Central memory CD8-positive, alpha-beta T cell (primary cell): ENCODE data around the gene PTPRM.

Experiments used
- ATAC-seq: fragments of 150-1000 bp; cut with Tn5 transposase; replicated peaks from 2 replicates; pipeline ENCODE4 v1.10.0; 2022; ENCODE audit warnings: mild to moderate bottlenecking, moderate FRiP score, moderate number of reproducible peaks; ENCODE audit not compliant: poor library complexity, severe bottlenecking; ENCODE audit errors: extremely low read depth
- DNase-seq, 2 donors: peaks; one replicate each; pipeline ENCODE4 v3.0.0; 2021; ENCODE audit warnings: low spot score in 2 of 2
- H3K27ac Mint-ChIP-seq: one replicate; pipeline ENCODE4 v1.8.0; 2022; ENCODE audit warnings: low read depth, mild to moderate bottlenecking, moderate library complexity, mixed read lengths
- H3K27me3 Mint-ChIP-seq: one replicate; pipeline ENCODE4 v1.8.0; 2022; ENCODE audit warnings: mixed read lengths
- H3K36me3 Mint-ChIP-seq: one replicate; pipeline ENCODE4 v1.8.0; 2022; ENCODE audit warnings: mild to moderate bottlenecking, moderate library complexity, mixed read lengths; ENCODE audit not compliant: insufficient read depth
- H3K4me1 Mint-ChIP-seq: one replicate; pipeline ENCODE4 v1.8.0; 2022; ENCODE audit warnings: mixed read lengths
- H3K4me3 Mint-ChIP-seq: one replicate; pipeline ENCODE4 v1.8.0; 2022; ENCODE audit warnings: mild to moderate bottlenecking, moderate library complexity, mixed read lengths
- H3K9me3 Mint-ChIP-seq: one replicate; pipeline ENCODE4 v1.8.0; 2022; ENCODE audit warnings: mixed read lengths

Gene PTPRM

DNA sequence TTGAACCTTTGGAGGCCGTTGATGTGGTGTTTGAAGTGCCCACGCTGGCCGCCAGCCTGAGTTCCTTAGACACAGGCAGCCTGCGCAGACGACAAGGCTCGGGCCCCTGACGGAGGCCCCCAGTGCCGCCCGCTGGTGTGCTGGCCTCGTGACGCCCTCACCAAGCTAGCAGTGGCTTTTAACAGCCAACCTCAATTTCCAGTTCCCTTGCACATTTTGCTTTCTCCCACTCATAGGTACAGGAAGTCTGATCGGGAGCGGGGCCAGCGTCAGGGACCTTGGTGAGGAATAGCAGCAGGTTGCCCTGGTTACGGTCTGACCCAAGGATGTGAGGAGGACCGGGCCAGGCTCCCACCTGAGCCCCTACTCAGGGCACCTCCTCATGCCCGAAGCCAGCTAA lies 834.5 kb downstream of the PTPRM start:
- Mint-ChIP-seq H3K9me3 (peaks cover 4% of the 10 kb centered on the region), H3K4me3 (no peak overlapping the region), H3K4me1 (no peaks in the 10 kb centered on the region), H3K27me3 (no peaks in the 10 kb centered on the region), H3K36me3 (peaks cover 11% of the 10 kb centered on the region), H3K27ac (no peak overlapping the region)
- DNase-seq (no peak), ATAC-seq (no peak)

DNA sequence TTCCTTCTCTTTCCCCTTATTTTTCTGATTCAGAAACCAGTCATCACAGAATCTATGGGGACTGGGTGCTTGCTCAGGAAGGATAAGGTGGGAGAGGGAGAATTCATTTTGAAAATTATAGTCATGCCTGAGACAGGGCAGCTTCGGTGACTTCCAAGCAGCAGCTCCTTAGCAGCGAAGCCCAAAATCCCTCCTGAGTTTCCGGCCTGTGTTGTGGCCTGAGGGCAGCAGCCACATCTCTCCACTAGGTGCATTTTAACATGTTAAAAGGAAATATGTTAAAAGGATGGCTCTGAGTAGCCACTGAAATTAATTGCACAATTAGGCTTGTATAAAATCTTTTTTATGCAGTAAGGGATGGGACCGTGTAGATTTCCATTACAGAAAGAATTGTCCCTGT lies 835.1 kb downstream of the PTPRM start:
- ATAC-seq = no peak
- no peak overlapping the region for H3K27ac Mint-ChIP-seq
- no peaks in the 10 kb centered on the region for H3K4me1 Mint-ChIP-seq
- no peak for DNase-seq
- peaks cover 4% of the 10 kb centered on the region for H3K9me3 Mint-ChIP-seq
- H3K27me3 Mint-ChIP-seq = no peaks in the 10 kb centered on the region
- peaks cover 12% of the 10 kb centered on the region for H3K36me3 Mint-ChIP-seq
- no peak overlapping the region for H3K4me3 Mint-ChIP-seq

DNA sequence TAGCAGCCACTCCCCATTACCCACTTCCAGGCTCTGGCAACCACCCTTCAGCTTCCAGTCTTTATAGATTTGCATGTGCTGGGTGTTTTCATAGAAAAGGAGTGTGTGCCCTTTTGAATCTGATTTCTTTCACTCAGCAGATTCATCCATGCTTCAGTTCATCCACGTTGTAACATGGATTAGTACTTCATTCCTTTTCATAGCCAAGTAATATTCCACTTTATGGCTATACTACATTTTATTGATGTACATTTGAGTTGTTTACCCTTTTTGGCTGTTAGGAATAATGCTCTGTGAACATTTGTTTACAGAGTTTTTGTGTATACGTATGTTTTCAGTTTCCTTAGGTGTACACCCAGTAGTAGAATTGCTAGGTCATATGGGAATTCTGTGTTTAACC lies 836.6 kb downstream of the PTPRM start:
- Mint-ChIP-seq H3K27me3 (no peaks in the 10 kb centered on the region), H3K4me1 (no peaks in the 10 kb centered on the region), H3K4me3 (no peak overlapping the region), H3K27ac (no peak overlapping the region), H3K36me3 (peaks cover 10% of the 10 kb centered on the region), H3K9me3 (peaks cover 4% of the 10 kb centered on the region)
- no peak for ATAC-seq
- DNase-seq = no peak

DNA sequence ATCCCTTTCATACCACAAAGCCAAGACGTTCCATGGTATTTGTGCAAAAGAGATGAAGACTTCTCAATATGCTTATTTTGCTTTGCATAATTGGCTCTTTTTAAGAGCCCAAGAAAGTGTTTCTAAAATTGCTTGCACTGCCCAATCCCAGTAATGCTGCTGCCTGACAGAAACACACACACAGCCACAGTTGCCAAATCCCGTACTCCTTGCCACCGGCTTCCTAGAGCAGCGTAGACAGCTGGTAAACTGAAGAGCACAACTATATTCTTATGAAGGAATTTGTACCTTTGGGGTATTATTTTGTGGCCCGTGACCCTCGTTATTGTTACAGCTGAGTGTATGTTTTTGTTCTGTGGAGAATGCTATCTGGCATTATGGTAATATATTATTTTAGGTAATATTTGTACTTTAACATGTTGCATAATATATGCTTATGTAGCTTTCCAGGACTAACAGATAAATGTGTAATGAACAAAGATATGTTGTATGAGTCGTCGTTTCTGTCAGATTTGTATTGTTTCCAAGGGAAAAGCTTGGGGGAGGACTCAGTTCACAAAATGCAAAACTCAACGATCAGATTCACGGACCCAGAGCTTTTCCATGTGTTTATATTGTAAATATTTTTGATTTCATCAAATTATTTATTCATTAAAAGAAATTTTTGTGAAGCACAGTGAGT lies 839.2 kb downstream of the PTPRM start:
- DNase-seq (no peak), ATAC-seq (no peak)
- Mint-ChIP-seq H3K9me3 (peaks cover 12% of the 10 kb centered on the region), H3K36me3 (peaks cover 7% of the 10 kb centered on the region), H3K27me3 (no peaks in the 10 kb centered on the region), H3K4me3 (no peak overlapping the region), H3K27ac (no peak overlapping the region), H3K4me1 (no peaks in the 10 kb centered on the region)

DNA sequence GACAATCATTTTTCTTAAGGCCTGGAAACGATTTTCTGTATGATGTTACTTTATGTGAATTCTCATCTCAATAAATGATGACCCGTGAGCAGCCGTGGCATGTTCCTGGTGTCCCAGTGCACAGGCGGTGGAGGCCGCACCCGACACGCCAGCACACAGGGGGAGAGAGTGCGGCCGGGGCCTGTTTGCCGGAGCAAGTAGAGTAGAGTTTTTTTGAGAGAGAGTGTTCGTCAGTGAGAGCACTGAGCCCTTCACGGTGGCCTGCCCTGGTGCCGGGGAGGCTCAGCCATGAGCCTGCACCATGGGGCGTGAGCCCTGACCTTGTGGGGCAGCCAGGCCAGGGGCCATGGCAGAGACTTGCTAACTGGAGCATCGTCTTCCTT lies 839.7 kb downstream of the PTPRM start:
- H3K4me3 Mint-ChIP-seq = no peak overlapping the region
- peaks cover 14% of the 10 kb centered on the region for H3K9me3 Mint-ChIP-seq
- H3K36me3 Mint-ChIP-seq = peaks cover 7% of the 10 kb centered on the region
- H3K27me3 Mint-ChIP-seq = no peaks in the 10 kb centered on the region
- no peak overlapping the region for H3K27ac Mint-ChIP-seq
- no peak for ATAC-seq
- no peak for DNase-seq
- H3K4me1 Mint-ChIP-seq = no peaks in the 10 kb centered on the region

DNA sequence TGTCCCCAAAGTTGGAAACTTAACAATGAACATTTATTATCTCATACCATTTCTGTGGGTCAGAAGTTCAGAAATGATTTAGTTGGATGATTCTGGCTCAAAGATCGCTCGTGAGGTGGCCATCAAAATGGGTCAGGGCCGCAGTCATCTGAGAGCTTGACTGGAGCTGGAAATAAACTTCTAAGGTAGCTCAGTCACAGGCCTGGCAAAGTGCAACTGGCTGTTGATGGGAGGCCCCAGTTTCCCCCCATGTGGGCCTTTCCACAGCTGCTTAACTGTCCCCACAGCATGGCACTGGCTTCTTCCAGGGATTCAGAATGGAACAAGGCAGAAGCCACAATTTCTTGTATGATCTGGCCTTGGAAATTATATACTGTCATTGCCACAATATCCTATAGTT lies 842.0 kb downstream of the PTPRM start:
- H3K36me3 Mint-ChIP-seq = peaks cover 7% of the 10 kb centered on the region

DNA sequence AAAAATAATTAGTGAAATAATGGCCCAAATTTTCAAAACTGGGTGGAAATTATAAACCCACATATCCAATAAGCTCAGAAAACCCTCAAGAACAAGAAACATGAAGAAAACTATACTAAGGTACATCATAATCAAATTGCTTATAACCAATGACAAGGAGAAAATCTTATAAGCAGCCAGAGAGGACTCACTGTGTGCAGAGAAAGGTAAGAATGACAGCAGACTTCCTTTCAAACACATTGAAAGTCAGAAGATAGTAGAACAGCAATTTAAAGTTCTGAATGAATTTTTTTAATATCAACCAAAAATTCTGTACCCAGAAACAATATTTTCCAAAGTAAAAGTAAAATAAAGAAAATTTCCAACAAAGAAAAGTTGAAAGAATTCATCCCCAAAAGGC lies 844.4 kb downstream of the PTPRM start:
- no peak overlapping the region for H3K4me3 Mint-ChIP-seq
- H3K36me3 Mint-ChIP-seq = peaks cover 7% of the 10 kb centered on the region
- no peak overlapping the region for H3K27ac Mint-ChIP-seq
- DNase-seq (no peak), ATAC-seq (no peak)
- H3K9me3 Mint-ChIP-seq = peaks cover 22% of the 10 kb centered on the region
- H3K27me3 Mint-ChIP-seq = peaks cover 5% of the 10 kb centered on the region
- no peaks in the 10 kb centered on the region for H3K4me1 Mint-ChIP-seq

More for the DNA sequence above, 842.0 kb downstream of the PTPRM start:
- no peak overlapping the region for H3K4me3 Mint-ChIP-seq
- H3K9me3 Mint-ChIP-seq = peaks cover 19% of the 10 kb centered on the region
- H3K4me1 Mint-ChIP-seq = no peaks in the 10 kb centered on the region
- DNase-seq (no peak), ATAC-seq (no peak)
- no peaks in the 10 kb centered on the region for H3K27me3 Mint-ChIP-seq
- H3K27ac Mint-ChIP-seq = no peak overlapping the region

DNA sequence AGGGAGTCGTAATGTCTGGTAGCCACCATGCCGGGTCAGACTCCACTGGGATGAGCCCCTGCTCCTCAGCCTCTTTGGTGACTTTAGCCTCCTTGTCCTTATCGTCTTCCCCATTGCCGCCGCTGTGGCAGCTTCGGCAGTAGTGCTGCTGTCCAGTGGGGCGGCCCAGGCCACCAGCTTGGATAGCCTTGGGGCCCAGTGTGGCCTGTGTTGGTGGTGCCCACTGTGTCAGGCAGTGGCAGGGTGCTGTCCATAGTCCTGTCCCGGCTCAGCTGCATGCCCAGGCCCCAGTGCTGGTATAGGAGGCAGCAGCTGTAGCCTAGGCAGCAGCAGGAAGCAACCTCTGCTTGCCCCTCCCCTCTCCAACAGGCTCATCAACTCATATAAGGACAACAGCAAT lies 845.0 kb downstream of the PTPRM start:
- no peak overlapping the region for H3K4me3 Mint-ChIP-seq
- DNase-seq = no peak
- ATAC-seq = no peak
- H3K36me3 Mint-ChIP-seq = peaks cover 4% of the 10 kb centered on the region
- no peak overlapping the region for H3K27ac Mint-ChIP-seq
- H3K9me3 Mint-ChIP-seq = peaks cover 22% of the 10 kb centered on the region
- peaks cover 10% of the 10 kb centered on the region for H3K27me3 Mint-ChIP-seq
- no peaks in the 10 kb centered on the region for H3K4me1 Mint-ChIP-seq

DNA sequence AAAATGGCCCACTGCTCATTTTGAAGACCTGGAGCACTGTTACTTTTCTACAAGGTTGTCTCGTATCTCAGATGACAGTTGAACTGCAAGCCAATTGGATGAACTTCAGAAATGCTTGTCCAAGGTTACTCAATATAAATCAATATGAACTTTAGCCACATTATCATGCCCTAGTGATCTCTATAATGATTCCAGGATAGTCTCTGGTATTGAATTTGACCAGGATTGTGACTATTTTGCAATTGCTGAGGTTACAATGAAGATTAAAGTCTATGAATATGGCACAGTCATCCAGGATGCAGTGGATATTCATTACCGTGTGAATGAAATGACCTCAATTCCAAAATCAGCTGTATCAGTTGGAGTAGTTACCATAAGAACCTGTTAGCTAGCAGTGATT lies 846.1 kb downstream of the PTPRM start:
- Mint-ChIP-seq H3K27ac (no peak overlapping the region), H3K27me3 (peaks cover 10% of the 10 kb centered on the region), H3K36me3 (peaks cover 2% of the 10 kb centered on the region), H3K4me3 (no peak overlapping the region), H3K9me3 (peaks cover 22% of the 10 kb centered on the region), H3K4me1 (no peaks in the 10 kb centered on the region)
- DNase-seq (no peak), ATAC-seq (no peak)

DNA sequence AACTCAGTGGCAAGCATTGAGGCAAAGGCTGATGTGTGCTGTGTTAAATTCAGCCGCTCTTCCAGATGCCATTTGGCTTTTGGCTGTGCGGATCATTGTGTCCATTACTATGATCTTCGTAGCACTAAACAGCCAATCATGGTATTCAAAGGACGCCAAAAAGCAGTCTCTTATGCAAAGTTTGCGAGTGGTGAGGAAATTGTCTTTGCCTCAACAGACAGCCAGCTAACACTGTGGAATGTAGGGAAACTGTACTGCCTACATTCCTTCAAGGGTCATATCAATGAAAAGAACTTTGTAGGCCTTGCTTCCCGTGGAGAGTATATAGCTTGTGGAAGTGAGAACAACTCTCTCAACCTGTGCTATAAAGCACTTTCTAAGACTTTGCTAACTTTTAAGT lies 846.6 kb downstream of the PTPRM start:
- DNase-seq (no peak), ATAC-seq (no peak)
- Mint-ChIP-seq H3K27me3 (peaks cover 10% of the 10 kb centered on the region), H3K27ac (no peak overlapping the region), H3K9me3 (peaks cover 22% of the 10 kb centered on the region), H3K4me1 (no peaks in the 10 kb centered on the region), H3K4me3 (no peak overlapping the region), H3K36me3 (peaks cover 2% of the 10 kb centered on the region)

DNA sequence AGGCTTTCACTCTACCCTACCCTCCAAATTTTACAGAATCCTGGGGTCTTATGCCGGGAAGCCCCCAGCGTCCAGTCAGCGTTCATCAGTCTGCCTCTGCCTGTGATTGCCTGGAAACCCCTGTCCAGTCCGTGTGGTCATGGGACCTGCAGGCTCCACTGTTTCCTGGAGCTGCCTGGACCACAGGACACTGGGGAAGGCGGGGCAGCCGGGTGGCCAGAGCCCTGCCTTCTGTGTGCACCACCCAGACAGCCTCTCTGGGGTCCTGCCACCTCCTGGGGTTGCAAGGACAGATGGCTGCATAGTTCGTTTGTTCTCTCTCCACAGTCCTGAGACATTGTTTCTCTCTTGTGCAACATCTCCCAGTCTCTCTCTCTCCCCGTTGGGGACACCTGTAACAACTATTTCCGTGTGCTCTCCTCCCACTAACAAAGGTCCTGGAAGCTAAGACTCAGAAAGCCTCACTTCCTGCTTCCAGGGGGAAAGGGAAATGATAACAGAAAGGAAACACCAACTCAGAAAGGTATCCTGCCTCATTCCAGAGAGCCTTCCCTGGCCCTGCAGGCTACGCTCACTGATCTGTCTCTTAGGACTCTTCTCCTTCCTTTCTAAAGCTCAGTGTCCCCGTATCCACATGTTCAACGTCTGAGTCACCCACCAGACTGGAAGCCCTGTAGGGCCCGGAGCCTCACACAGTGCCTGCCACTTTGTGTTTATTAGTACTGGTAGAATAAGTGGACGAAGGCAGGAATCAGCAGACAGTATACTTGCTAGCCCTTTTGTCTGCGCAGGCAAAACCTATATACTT lies 849.3 kb downstream of the PTPRM start:
- Mint-ChIP-seq H3K9me3 (peaks cover 13% of the 10 kb centered on the region), H3K27ac (no peak overlapping the region), H3K36me3 (no peaks in the 10 kb centered on the region), H3K4me3 (no peak overlapping the region), H3K4me1 (no peaks in the 10 kb centered on the region), H3K27me3 (peaks cover 10% of the 10 kb centered on the region)
- DNase-seq = no peak
- ATAC-seq = no peak

DNA sequence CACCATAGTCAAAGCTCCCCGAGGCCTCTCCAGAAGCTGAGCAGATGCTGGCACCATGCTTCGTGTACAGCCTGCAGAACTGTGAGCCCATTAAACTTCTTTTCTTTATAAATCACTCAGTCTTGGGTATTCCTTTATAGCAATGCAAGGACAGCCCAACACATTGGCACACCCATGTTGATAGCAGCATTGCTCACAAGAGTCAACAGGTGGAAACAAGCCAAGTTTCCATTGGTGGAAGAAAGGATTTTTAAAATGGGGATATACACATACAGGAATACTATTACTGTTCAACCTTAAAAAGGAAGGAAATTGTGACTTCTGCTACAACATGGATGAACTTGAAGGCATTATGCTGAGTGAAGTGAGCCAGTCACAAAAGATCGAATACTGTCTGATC lies 855.3 kb downstream of the PTPRM start:
- no peak overlapping the region for H3K4me3 Mint-ChIP-seq
- no peaks in the 10 kb centered on the region for H3K9me3 Mint-ChIP-seq
- H3K27ac Mint-ChIP-seq = no peak overlapping the region
- H3K4me1 Mint-ChIP-seq = no peaks in the 10 kb centered on the region
- no peaks in the 10 kb centered on the region for H3K27me3 Mint-ChIP-seq
- no peaks in the 10 kb centered on the region for H3K36me3 Mint-ChIP-seq
- DNase-seq = no peak
- ATAC-seq = no peak

DNA sequence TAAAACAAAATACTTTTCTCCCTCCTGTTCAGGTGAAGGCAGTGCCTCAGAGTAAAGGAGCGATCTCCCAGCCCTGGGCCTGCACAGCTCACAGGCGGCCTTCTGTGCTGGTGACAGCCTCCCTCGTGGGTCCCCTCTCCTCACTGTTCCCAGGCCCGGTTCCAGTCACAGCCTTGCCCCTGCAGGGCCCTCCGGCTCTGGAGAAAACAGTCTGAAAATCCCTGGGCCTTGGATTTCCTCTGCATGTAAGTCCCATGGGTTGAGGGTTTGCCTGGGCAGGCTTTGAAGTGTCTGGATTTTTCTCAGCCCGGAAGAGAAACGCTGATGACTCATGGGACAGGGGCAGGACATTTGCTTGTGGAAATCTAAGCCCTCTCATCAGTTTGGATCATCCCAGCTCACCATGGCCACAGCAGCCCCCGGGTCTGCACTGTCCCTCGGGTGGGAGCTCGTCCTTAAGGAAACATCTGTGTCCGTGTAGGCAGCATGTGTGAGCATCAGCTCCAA lies 856.0 kb downstream of the PTPRM start:
- no peaks in the 10 kb centered on the region for H3K27me3 Mint-ChIP-seq
- H3K27ac Mint-ChIP-seq = no peak overlapping the region
- no peaks in the 10 kb centered on the region for H3K9me3 Mint-ChIP-seq
- no peak for ATAC-seq
- H3K4me3 Mint-ChIP-seq = no peak overlapping the region
- no peak for DNase-seq
- H3K4me1 Mint-ChIP-seq = no peaks in the 10 kb centered on the region
- no peaks in the 10 kb centered on the region for H3K36me3 Mint-ChIP-seq
